DOHH2 (cell line): ENCODE measurements around the gene FBN2.

Source experiments
- H3F3A ChIP-seq: fragments of 200-600 bp; sonication (generic), shearing (Covaris generic); 2 replicates; pipeline ENCODE4 v1.6.0; 2016; ENCODE audit warnings: antibody characterized with exemption, mild to moderate bottlenecking; ENCODE audit not compliant: control insufficient read depth, insufficient read depth
- H3K27ac ChIP-seq: fragments of 200-600 bp; sonication (generic); 2 replicates; pipeline ENCODE4 v1.5.1; 2014; ENCODE audit warnings: low read depth, mild to moderate bottlenecking, low read length, moderate library complexity
- H3K27me3 ChIP-seq: fragments of 200-600 bp; sonication (generic); 2 replicates; pipeline ENCODE4 v1.6.1; 2014; ENCODE audit warnings: mild to moderate bottlenecking, low read length, mixed read lengths; ENCODE audit not compliant: control insufficient read depth
- H3K36me3 ChIP-seq: fragments of 200-600 bp; sonication (generic); 2 replicates; pipeline ENCODE4 v1.6.1; 2014; ENCODE audit warnings: mild to moderate bottlenecking, low read length, moderate library complexity, mixed read lengths; ENCODE audit not compliant: control insufficient read depth
- H3K4me1 ChIP-seq: fragments of 200-600 bp; sonication (generic); 2 replicates; pipeline ENCODE4 v1.6.1; 2014; ENCODE audit warnings: mild to moderate bottlenecking, low read length, mixed read lengths; ENCODE audit not compliant: control insufficient read depth
- H3K4me2 ChIP-seq: fragments of 200-600 bp; sonication (generic); 2 replicates; pipeline ENCODE4 v1.6.0; 2014; ENCODE audit warnings: mild to moderate bottlenecking, low read length, moderate library complexity
- H3K4me3 ChIP-seq: fragments of 200-600 bp; sonication (generic); 2 replicates; pipeline ENCODE4 v1.5.1; 2014; ENCODE audit warnings: mild to moderate bottlenecking, low read length, mixed read lengths
- H3K79me2 ChIP-seq: fragments of 200-600 bp; sonication (generic); 2 replicates; pipeline ENCODE4 v1.6.1; 2014; ENCODE audit warnings: mild to moderate bottlenecking, low read length, mixed read lengths; ENCODE audit not compliant: control insufficient read depth
- H3K9me2 ChIP-seq: fragments of 200-600 bp; sonication (generic); replicated peaks from 2 replicates; pipeline ENCODE4 v1.6.1; 2014; ENCODE audit warnings: mild to moderate bottlenecking, low read length, mixed read lengths; ENCODE audit not compliant: control insufficient read depth
- H3K9me3 ChIP-seq: fragments of 200-600 bp; sonication (generic); 2 replicates; pipeline ENCODE4 v1.6.1; 2014; ENCODE audit warnings: antibody characterized with exemption, low read length, mixed read lengths; ENCODE audit not compliant: control insufficient read depth, insufficient read depth
- H4K20me1 ChIP-seq: fragments of 200-600 bp; sonication (generic); 2 replicates; pipeline ENCODE4 v1.6.0; 2014; ENCODE audit warnings: low read depth, mild to moderate bottlenecking, antibody characterized with exemption, low read length, moderate library complexity; ENCODE audit not compliant: control insufficient read depth, insufficient read depth
- EZH2phosphoT487 ChIP-seq: fragments of 200-600 bp; sonication (generic); IDR thresholded peaks from 2 replicates; pipeline ENCODE4 v1.6.1; 2017; ENCODE audit warnings: borderline replicate concordance, mild to moderate bottlenecking, antibody characterized with exemption, low read length, moderate library complexity, mixed read lengths
- TF ChIP-seq, protein P1 (sequence below): fragments of 200-600 bp; sonication (generic); IDR thresholded peaks from one replicate; pipeline ENCODE4 v1.5.1; 2014; ENCODE audit warnings: antibody characterized with exemption, mild to moderate bottlenecking, low read depth, low read length; ENCODE audit not compliant: poor library complexity, severe bottlenecking

FBN2 gene

GRCh38 chr5:128498844-128499455, 39.1 kb downstream of the FBN2 start:
- Histone ChIP-seq H3K9me2 (no peaks in the 10 kb centered on the region), H3K4me1 (no peaks in the 10 kb centered on the region), H3K4me3 (no peak overlapping the region), H4K20me1 (no peaks in the 10 kb centered on the region), H3K27me3 (no peaks in the 10 kb centered on the region), H3K9me3 (0 out of 2 replicates have a peak, but pooled peaks cover under 1% of the 10 kb centered on the region), H3K4me2 (no peak overlapping the region), H3F3A (no peaks in the 10 kb centered on the region), H3K79me2 (no peaks in the 10 kb centered on the region), H3K36me3 (no peaks in the 10 kb centered on the region), H3K27ac (no peak overlapping the region)
- no peak for TF ChIP-seq EZH2phosphoT487
- TF ChIP-seq, protein P1, sequence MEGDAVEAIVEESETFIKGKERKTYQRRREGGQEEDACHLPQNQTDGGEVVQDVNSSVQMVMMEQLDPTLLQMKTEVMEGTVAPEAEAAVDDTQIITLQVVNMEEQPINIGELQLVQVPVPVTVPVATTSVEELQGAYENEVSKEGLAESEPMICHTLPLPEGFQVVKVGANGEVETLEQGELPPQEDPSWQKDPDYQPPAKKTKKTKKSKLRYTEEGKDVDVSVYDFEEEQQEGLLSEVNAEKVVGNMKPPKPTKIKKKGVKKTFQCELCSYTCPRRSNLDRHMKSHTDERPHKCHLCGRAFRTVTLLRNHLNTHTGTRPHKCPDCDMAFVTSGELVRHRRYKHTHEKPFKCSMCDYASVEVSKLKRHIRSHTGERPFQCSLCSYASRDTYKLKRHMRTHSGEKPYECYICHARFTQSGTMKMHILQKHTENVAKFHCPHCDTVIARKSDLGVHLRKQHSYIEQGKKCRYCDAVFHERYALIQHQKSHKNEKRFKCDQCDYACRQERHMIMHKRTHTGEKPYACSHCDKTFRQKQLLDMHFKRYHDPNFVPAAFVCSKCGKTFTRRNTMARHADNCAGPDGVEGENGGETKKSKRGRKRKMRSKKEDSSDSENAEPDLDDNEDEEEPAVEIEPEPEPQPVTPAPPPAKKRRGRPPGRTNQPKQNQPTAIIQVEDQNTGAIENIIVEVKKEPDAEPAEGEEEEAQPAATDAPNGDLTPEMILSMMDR, result peak; percentile 42

GRCh38 chr5:128494516-128494915, 43.5 kb downstream of the FBN2 start:
- H3K27me3 ChIP-seq, result no peaks in the 10 kb centered on the region
- no peaks in the 10 kb centered on the region for H4K20me1 ChIP-seq
- TF ChIP-seq, protein P1, result peak; percentile 39
- TF ChIP-seq EZH2phosphoT487, result no peak
- no peak overlapping the region for H3K27ac ChIP-seq
- H3K4me2 ChIP-seq, result no peak overlapping the region
- H3K79me2 ChIP-seq, result no peaks in the 10 kb centered on the region
- no peak overlapping the region for H3K4me3 ChIP-seq
- H3K36me3 ChIP-seq, result no peaks in the 10 kb centered on the region
- peaks cover 4% of the 10 kb centered on the region; the same call in 1 of the 2 replicates for H3K9me3 ChIP-seq
- H3F3A ChIP-seq, result no peaks in the 10 kb centered on the region
- no peaks in the 10 kb centered on the region for H3K4me1 ChIP-seq
- no peaks in the 10 kb centered on the region for H3K9me2 ChIP-seq

DNA sequence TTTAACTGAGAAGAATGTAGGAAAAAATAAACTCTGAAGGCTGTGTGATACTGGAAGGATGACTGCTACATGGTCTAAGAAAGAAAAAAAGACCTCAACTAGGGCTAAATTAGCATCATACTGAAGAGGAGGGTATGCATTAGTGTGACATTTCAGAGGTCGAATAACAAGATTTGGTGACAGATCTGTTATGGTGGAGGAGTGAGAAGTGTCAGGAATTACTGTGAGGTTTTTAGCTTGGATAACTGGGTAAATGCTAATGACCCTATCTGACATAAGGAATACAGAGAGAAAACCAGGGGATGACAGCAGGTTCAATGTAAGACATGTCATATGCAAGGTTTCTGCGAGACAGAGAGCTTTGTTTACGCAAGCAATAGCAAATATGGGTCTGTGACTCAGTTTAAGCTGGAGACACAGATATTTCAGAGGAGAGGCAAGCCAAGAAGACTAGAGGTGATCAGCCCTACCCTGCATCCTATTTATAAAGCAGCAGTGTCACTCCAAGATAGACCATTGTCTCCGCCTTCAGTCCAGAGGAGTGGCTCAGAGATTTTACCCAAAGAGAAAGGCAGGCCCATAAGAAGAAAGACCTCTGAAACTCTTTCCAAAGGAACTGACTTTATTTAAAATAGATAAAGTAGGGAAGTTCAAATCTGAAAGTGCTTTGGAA, 44.3 kb downstream of the FBN2 start:
- Histone ChIP-seq H3K4me3 (no peak overlapping the region), H3K4me2 (no peak overlapping the region), H3K79me2 (no peaks in the 10 kb centered on the region), H3K4me1 (no peaks in the 10 kb centered on the region), H3K36me3 (no peaks in the 10 kb centered on the region), H3K9me2 (no peaks in the 10 kb centered on the region), H3K27me3 (no peaks in the 10 kb centered on the region), H3F3A (no peaks in the 10 kb centered on the region), H3K27ac (no peak overlapping the region), H3K9me3 (peaks cover 4% of the 10 kb centered on the region; the same call in 1 of the 2 replicates), H4K20me1 (no peaks in the 10 kb centered on the region)
- TF ChIP-seq EZH2phosphoT487, result no peak
- TF ChIP-seq, protein P1, result no peak
